MM.1S (cell line): ENCODE data around the gene KLK6.

Experiments
- DNase-seq: peaks from one replicate; pipeline ENCODE4 v3.0.0-alpha.2; 2015
- H2AFZ ChIP-seq: fragments of 300-600 bp; sonication (generic); 2 replicates; pipeline ENCODE4 v1.6.0; 2016; ENCODE audit warnings: antibody characterized with exemption, low read length
- H3F3A ChIP-seq: fragments of 300-600 bp; sonication (generic); 2 replicates; pipeline ENCODE4 v1.6.1; 2016; ENCODE audit warnings: mild to moderate bottlenecking, antibody characterized with exemption, low read length, moderate library complexity, mixed read lengths; ENCODE audit not compliant: insufficient read depth
- H3K27ac ChIP-seq: fragments of 300-600 bp; sonication (generic); 2 replicates; pipeline ENCODE4 v1.5.1; 2016; ENCODE audit warnings: mild to moderate bottlenecking, low read length
- H3K27me3 ChIP-seq: fragments of 300-600 bp; sonication (generic); replicated peaks from 2 replicates; pipeline ENCODE4 v1.6.0; 2016; ENCODE audit warnings: low read length; ENCODE audit not compliant: insufficient read depth
- H3K36me3 ChIP-seq: fragments of 300-600 bp; sonication (generic); replicated peaks from 2 replicates; pipeline ENCODE4 v1.6.1; 2016; ENCODE audit warnings: mild to moderate bottlenecking, low read length, mixed read lengths; ENCODE audit not compliant: insufficient read depth
- H3K4me1 ChIP-seq: fragments of 300-600 bp; sonication (generic); 2 replicates; pipeline ENCODE4 v1.6.1; 2016; ENCODE audit warnings: low read length, mixed read lengths
- H3K4me2 ChIP-seq: fragments of 300-600 bp; sonication (generic); 2 replicates; pipeline ENCODE4 v1.6.0; 2016; ENCODE audit warnings: low read depth, low read length
- H3K4me3 ChIP-seq: fragments of 300-600 bp; sonication (generic); 2 replicates; pipeline ENCODE4 v1.5.1; 2016; ENCODE audit warnings: low read length, mixed read lengths
- H3K79me2 ChIP-seq: fragments of 300-600 bp; sonication (generic); 2 replicates; pipeline ENCODE4 v1.6.1; 2016; ENCODE audit warnings: mixed run types, low read length, mixed read lengths
- H3K9ac ChIP-seq: fragments of 300-600 bp; sonication (generic); 2 replicates; pipeline ENCODE4 v1.6.1; 2016; ENCODE audit warnings: low read length, mixed read lengths
- H3K9me2 ChIP-seq: fragments of 300-600 bp; sonication (generic); replicated peaks from 2 replicates; pipeline ENCODE4 v1.6.1; 2016; ENCODE audit warnings: mild to moderate bottlenecking, low read length, mixed read lengths; ENCODE audit not compliant: insufficient read depth
- H3K9me3 ChIP-seq: fragments of 300-600 bp; sonication (generic); replicated peaks from 2 replicates; pipeline ENCODE4 v1.6.1; 2016; ENCODE audit warnings: mild to moderate bottlenecking, low read length, mixed read lengths; ENCODE audit not compliant: insufficient read depth
- H4K20me1 ChIP-seq: fragments of 300-600 bp; sonication (generic); 2 replicates; pipeline ENCODE4 v1.6.1; 2016; ENCODE audit warnings: mild to moderate bottlenecking, low read length, moderate library complexity, mixed read lengths; ENCODE audit not compliant: insufficient read depth
- CTCF ChIP-seq: fragments of 300-600 bp; sonication (generic); IDR thresholded peaks from 2 replicates; pipeline ENCODE4 v1.5.1; 2016; ENCODE audit warnings: antibody characterized with exemption, low read length, mixed read lengths
- EZH2 ChIP-seq: fragments of 300-600 bp; sonication (generic); optimal IDR thresholded peaks from 2 replicates; pipeline ENCODE3; 2017; ENCODE audit warnings: low read depth, mild to moderate bottlenecking, antibody characterized with exemption, low read length, mixed read lengths
- EZH2phosphoT487 ChIP-seq: fragments of 300-600 bp; sonication (generic); IDR thresholded peaks from 2 replicates; pipeline ENCODE4 v1.6.1; 2018; ENCODE audit warnings: antibody characterized with exemption, low read length

KLK6 gene

GRCh38 chr19:50964266-50964665 lies 5.1 kb downstream of the KLK6 start:
- H3K9ac ChIP-seq, result no peak overlapping the region
- H3K36me3 ChIP-seq, result no peaks in the 10 kb centered on the region
- H3K27ac ChIP-seq, result no peak overlapping the region
- TF ChIP-seq CTCF, result no peak
- no peak for TF ChIP-seq EZH2phosphoT487
- no peak for TF ChIP-seq EZH2
- H2AFZ ChIP-seq, result no peak overlapping the region
- H3K4me1 ChIP-seq, result no peaks in the 10 kb centered on the region
- H3K4me3 ChIP-seq, result no peak overlapping the region
- H3K27me3 ChIP-seq, result peaks cover 10% of the 10 kb centered on the region; the same call in 1 of the 2 replicates
- DNase-seq, result no peak
- no peaks in the 10 kb centered on the region for H4K20me1 ChIP-seq
- no peak overlapping the region for H3K4me2 ChIP-seq
- no peaks in the 10 kb centered on the region for H3K9me3 ChIP-seq
- no peaks in the 10 kb centered on the region for H3K9me2 ChIP-seq
- no peaks in the 10 kb centered on the region for H3K79me2 ChIP-seq
- H3F3A ChIP-seq, result no peaks in the 10 kb centered on the region

GRCh38 chr19:50963381-50963780 lies 6.0 kb downstream of the KLK6 start:
- no peaks in the 10 kb centered on the region for H3K4me1 ChIP-seq
- H3K4me3 ChIP-seq, result no peak overlapping the region
- no peak overlapping the region for H2AFZ ChIP-seq
- no peak overlapping the region for H3K27ac ChIP-seq
- H3K79me2 ChIP-seq, result no peaks in the 10 kb centered on the region
- no peaks in the 10 kb centered on the region for H4K20me1 ChIP-seq
- H3K9me2 ChIP-seq, result no peaks in the 10 kb centered on the region
- peaks cover 13% of the 10 kb centered on the region; the same call in 1 of the 2 replicates for H3K27me3 ChIP-seq
- no peaks in the 10 kb centered on the region for H3K9me3 ChIP-seq
- TF ChIP-seq EZH2 (no peak), EZH2phosphoT487 (no peak), CTCF (no peak)
- DNase-seq, result no peak
- no peak overlapping the region for H3K9ac ChIP-seq
- H3F3A ChIP-seq, result no peaks in the 10 kb centered on the region
- H3K4me2 ChIP-seq, result no peak overlapping the region
- H3K36me3 ChIP-seq, result no peaks in the 10 kb centered on the region

DNA sequence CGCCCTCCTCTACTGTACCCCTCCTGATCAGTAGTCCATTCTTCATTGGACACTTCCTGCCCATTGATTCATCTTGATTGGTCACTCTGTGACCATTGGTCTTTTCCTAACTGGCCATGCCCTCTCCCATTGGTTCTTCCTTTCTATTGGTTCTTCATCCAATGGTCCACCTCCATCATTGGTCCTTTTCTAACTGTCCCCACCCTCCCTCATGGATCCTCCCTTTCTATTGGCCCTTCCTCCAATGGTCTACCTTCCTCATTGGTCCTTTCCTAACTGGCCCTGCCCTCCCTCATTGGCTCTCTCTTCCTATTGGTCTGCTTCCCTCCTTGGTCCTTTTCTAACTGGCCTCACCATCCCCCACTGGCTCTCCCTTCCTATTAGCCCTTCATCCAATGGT lies 7.1 kb downstream of the KLK6 start:
- Histone ChIP-seq H3F3A (no peaks in the 10 kb centered on the region), H3K4me1 (no peaks in the 10 kb centered on the region), H3K79me2 (no peaks in the 10 kb centered on the region), H3K4me3 (no peak overlapping the region), H3K9me2 (no peaks in the 10 kb centered on the region), H3K9me3 (no peaks in the 10 kb centered on the region), H2AFZ (no peak overlapping the region), H3K27me3 (peaks cover 21% of the 10 kb centered on the region), H3K27ac (no peak overlapping the region), H3K36me3 (no peaks in the 10 kb centered on the region), H3K4me2 (no peak overlapping the region), H3K9ac (no peak overlapping the region), H4K20me1 (no peaks in the 10 kb centered on the region)
- no peak for DNase-seq
- TF ChIP-seq EZH2, result no peak
- TF ChIP-seq EZH2phosphoT487, result no peak
- TF ChIP-seq CTCF, result no peak
